ENCODE measurements around the gene MAB21L4.
A peak's percentile ranks its signal among the peaks of the same experiment; 100 is the strongest.

MAB21L4 gene

GRCh38 chr2:240895656-240896388 is at the start of gene MAB21L4:
TSS of gene MAB21L4 (minus strand) at chr2:240896156. CDS start at chr2:240895997, 159 bp downstream.
- DNase-seq (ENCODE audit: low spot score): no peak

GRCh38 chr2:240936106-240936505 is 40.1 kb upstream of the MAB21L4 start:
- no peak for DNase-seq (ENCODE audit: low spot score)

- DNase-seq (ENCODE audit: low spot score): no peak
These were observed 39.3 kb upstream of the MAB21L4 start for GRCh38 chr2:240935103-240935876.

- no peak for DNase-seq (ENCODE audit: low spot score)
These were observed 38.7 kb upstream of the MAB21L4 start for GRCh38 chr2:240934701-240935102.

- no peak for DNase-seq (ENCODE audit: low spot score)
These were observed 38.2 kb upstream of the MAB21L4 start for GRCh38 chr2:240933966-240934700.

- DNase-seq (ENCODE audit: low spot score): no peak
These were observed 37.4 kb upstream of the MAB21L4 start for GRCh38 chr2:240933048-240933965.

- no peak for DNase-seq (ENCODE audit: low spot score)
These were observed 36.7 kb upstream of the MAB21L4 start for GRCh38 chr2:240932724-240933047.

GRCh38 chr2:240932001-240932723 is 36.2 kb upstream of the MAB21L4 start:
- no peak for DNase-seq (ENCODE audit: low spot score)

- DNase-seq (ENCODE audit: low spot score): no peak
These were observed 35.5 kb upstream of the MAB21L4 start for GRCh38 chr2:240931319-240931949.

GRCh38 chr2:240930631-240931318 is 34.8 kb upstream of the MAB21L4 start:
- DNase-seq (ENCODE audit: low spot score): no peak

GRCh38 chr2:240930096-240930630 is 34.2 kb upstream of the MAB21L4 start:
- no peak for DNase-seq (ENCODE audit: low spot score)

- DNase-seq (ENCODE audit: low spot score): no peak
These were observed 33.6 kb upstream of the MAB21L4 start for GRCh38 chr2:240929364-240930095.

GRCh38 chr2:240928476-240929363 is 32.8 kb upstream of the MAB21L4 start:
- DNase-seq (ENCODE audit: low spot score): no peak

GRCh38 chr2:240927390-240927781 is 31.4 kb upstream of the MAB21L4 start:
- no peak for DNase-seq (ENCODE audit: low spot score)

- peak; percentile 82 for DNase-seq (ENCODE audit: low spot score)
These were observed 30.8 kb upstream of the MAB21L4 start for GRCh38 chr2:240926516-240927389.

- no peak for DNase-seq (ENCODE audit: low spot score)
These were observed 29.9 kb upstream of the MAB21L4 start for GRCh38 chr2:240925568-240926515.
